NCI-H446 (cell line): ENCODE measurements around the gene ANAPC4.

Experiments used
- DNase-seq, 2 experiments: peaks; one replicate each; lab custom pipeline; 2025; lab: John Stamatoyannopoulos, UW

Gene ANAPC4

GRCh38 chr4:25437926-25438325, 60.9 kb downstream of the ANAPC4 start:
- peak in 1 of 2 experiments; percentile 48 for DNase-seq

- peak; percentile 55 to 78 for DNase-seq
These were observed 62.9 kb downstream of the ANAPC4 start for GRCh38 chr4:25439918-25440477.

- peak in 1 of 2 experiments; percentile 11 for DNase-seq
These were observed 63.5 kb downstream of the ANAPC4 start for GRCh38 chr4:25440478-25441030.

GRCh38 chr4:25441519-25442117, 64.6 kb downstream of the ANAPC4 start:
- peak in 1 of 2 experiments; percentile 68 for DNase-seq

- no peak for DNase-seq
These were observed 65.8 kb downstream of the ANAPC4 start for GRCh38 chr4:25442863-25443307.

- DNase-seq, result no peak
These were observed 66.8 kb downstream of the ANAPC4 start for GRCh38 chr4:25443851-25444250.

- DNase-seq, result no peak
These were observed 69.5 kb downstream of the ANAPC4 start for GRCh38 chr4:25446611-25447010.

- DNase-seq, result no peak
These were observed 71.5 kb downstream of the ANAPC4 start for GRCh38 chr4:25448379-25449109.

GRCh38 chr4:25449270-25449669, 72.2 kb downstream of the ANAPC4 start:
- DNase-seq, result no peak

GRCh38 chr4:25449688-25450087, 72.6 kb downstream of the ANAPC4 start:
- DNase-seq, result no peak

- no peak for DNase-seq
These were observed 73.4 kb downstream of the ANAPC4 start for GRCh38 chr4:25450491-25450901.

- no peak for DNase-seq
These were observed 74.6 kb downstream of the ANAPC4 start for GRCh38 chr4:25451676-25452075.

- no peak for DNase-seq
These were observed 75.0 kb downstream of the ANAPC4 start for GRCh38 chr4:25452081-25452480.

GRCh38 chr4:25454476-25454875, 77.4 kb downstream of the ANAPC4 start:
- DNase-seq, result no peak

- DNase-seq, result no peak
These were observed 80.1 kb downstream of the ANAPC4 start for GRCh38 chr4:25457053-25457715.

- no peak for DNase-seq
These were observed 90.1 kb downstream of the ANAPC4 start for GRCh38 chr4:25466966-25467697.

GRCh38 chr4:25467843-25468242, 90.8 kb downstream of the ANAPC4 start:
- no peak for DNase-seq
